NB4 (cell line): ENCODE measurements around the gene ACSL6.

Experiments
- DNase-seq: peaks from one replicate; pipeline ENCODE4 v3.0.0; 2010; ENCODE audit warnings: low read depth
- H3K4me3 ChIP-seq: one replicate; pipeline ENCODE4 v1.5.1; 2011; ENCODE audit warnings: mild to moderate bottlenecking, low read depth, low read length, moderate library complexity
- MAX ChIP-seq: IDR thresholded peaks from 2 replicates; pipeline ENCODE4 v1.6.1; 2011; ENCODE audit warnings: low read depth, low read length
- MYC ChIP-seq: IDR thresholded peaks from 2 replicates; pipeline ENCODE4 v1.6.1; 2011; ENCODE audit warnings: low read depth, low read length
- POLR2A ChIP-seq: IDR thresholded peaks from 2 replicates; pipeline ENCODE4 v1.6.1; 2011; ENCODE audit warnings: mild to moderate bottlenecking; ENCODE audit not compliant: insufficient read length; ENCODE audit errors: extremely low read depth
- TF ChIP-seq, protein P1 (sequence below): IDR thresholded peaks from one replicate; pipeline ENCODE4 v1.5.1; 2012; ENCODE audit warnings: low read depth, low read length

The ACSL6 gene

GRCh38 chr5:131994533-131995226 is 16.8 kb downstream of the ACSL6 start:
- TF ChIP-seq POLR2A (no peak), MYC (no peak), MAX (no peak)
- TF ChIP-seq, protein P1, sequence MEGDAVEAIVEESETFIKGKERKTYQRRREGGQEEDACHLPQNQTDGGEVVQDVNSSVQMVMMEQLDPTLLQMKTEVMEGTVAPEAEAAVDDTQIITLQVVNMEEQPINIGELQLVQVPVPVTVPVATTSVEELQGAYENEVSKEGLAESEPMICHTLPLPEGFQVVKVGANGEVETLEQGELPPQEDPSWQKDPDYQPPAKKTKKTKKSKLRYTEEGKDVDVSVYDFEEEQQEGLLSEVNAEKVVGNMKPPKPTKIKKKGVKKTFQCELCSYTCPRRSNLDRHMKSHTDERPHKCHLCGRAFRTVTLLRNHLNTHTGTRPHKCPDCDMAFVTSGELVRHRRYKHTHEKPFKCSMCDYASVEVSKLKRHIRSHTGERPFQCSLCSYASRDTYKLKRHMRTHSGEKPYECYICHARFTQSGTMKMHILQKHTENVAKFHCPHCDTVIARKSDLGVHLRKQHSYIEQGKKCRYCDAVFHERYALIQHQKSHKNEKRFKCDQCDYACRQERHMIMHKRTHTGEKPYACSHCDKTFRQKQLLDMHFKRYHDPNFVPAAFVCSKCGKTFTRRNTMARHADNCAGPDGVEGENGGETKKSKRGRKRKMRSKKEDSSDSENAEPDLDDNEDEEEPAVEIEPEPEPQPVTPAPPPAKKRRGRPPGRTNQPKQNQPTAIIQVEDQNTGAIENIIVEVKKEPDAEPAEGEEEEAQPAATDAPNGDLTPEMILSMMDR: no peak
- no peak overlapping the region for H3K4me3 ChIP-seq
- DNase-seq: no peak

- no peak for DNase-seq
- TF ChIP-seq, protein P1: no peak
- TF ChIP-seq MYC: no peak
- TF ChIP-seq POLR2A: no peak
- H3K4me3 ChIP-seq: no peak overlapping the region
Measured at GRCh38 chr5:131994090-131994489, 17.4 kb downstream of the ACSL6 start.

- DNase-seq: no peak
- no peak overlapping the region for H3K4me3 ChIP-seq
- TF ChIP-seq, protein P1: no peak
- TF ChIP-seq MAX (no peak), POLR2A (no peak), MYC (no peak)
Measured at GRCh38 chr5:131993676-131994075, 17.8 kb downstream of the ACSL6 start.

GRCh38 chr5:131992370-131992769 is 19.1 kb downstream of the ACSL6 start:
- H3K4me3 ChIP-seq: no peak overlapping the region
- TF ChIP-seq, protein P1: no peak
- no peak for TF ChIP-seq MAX
- no peak for TF ChIP-seq POLR2A
- no peak for TF ChIP-seq MYC
- DNase-seq: no peak

DNA sequence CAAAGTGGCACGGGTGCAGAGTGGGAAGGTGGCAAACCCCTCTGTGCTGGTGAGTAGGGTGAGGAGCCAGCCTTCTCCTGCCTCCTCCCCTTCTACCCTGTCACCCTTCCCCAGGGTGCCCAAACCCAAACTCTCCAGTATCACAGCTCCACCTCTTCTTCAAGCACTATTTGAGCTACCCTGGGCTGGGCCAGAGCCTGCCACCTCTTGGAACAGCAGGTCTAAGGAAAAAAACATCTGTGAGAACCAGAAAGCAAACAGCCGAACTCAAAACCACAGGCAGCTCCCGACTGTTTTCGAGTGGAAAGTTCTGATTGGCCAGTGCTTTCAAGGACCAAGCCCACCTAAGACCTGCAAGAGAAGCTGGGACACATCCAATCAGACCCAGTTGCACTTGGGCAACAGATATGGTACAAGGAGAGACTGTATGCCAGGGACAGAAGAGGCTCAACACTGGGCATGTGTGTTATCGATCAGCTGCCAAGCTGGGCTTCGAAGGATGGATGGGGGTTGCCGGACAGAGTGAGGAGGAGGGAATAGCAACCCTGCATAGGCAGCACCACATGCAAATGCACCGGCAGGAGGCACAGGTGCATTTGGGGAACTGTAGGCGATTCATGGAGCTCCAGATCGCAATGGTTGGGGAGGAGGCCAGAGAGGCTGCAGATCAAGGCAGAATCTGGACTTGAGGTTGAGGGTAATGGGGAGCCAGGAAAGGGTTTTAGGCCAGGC is 19.7 kb downstream of the ACSL6 start:
- no peak for DNase-seq
- TF ChIP-seq, protein P1: no peak
- TF ChIP-seq POLR2A (no peak), MYC (no peak), MAX (no peak)
- no peak overlapping the region for H3K4me3 ChIP-seq
